Right atrium auricular region (tissue), 2 donors: ENCODE results near the gene TSR3. TPM values are rescaled to one million over a fixed set of nuclear protein-coding genes. Genes with fewer than 3 reads are reported as not detected.

Source experiments
- DNase-seq: peaks from one replicate; pipeline ENCODE4 v3.0.0-alpha.2; 2019; ENCODE audit warnings: low spot score
- H3K27ac ChIP-seq, 2 donors: fragments of 200-600 bp; sonication (generic); 1 replicate in 1 of 2; 2 replicates in 1 of 2; pipeline ENCODE4 v1.5.1; 2016 to 2019
- H3K27me3 ChIP-seq, 2 donors: fragments of 200-600 bp; sonication (generic); one replicate each; pipeline versions ENCODE4 v1.5.1 to v1.6.0; 2017 to 2019
- H3K36me3 ChIP-seq: fragments of 200-600 bp; sonication (generic); one replicate; pipeline ENCODE4 v1.5.1; 2016
- H3K4me1 ChIP-seq, 2 donors: fragments of 200-600 bp; sonication (generic); one replicate each; pipeline versions ENCODE4 v1.5.1 to v1.6.0; 2017 to 2019
- H3K4me3 ChIP-seq, 2 donors: fragments of 200-600 bp; sonication (generic); 1 replicate in 1 of 2; 2 replicates in 1 of 2; pipeline ENCODE4 v1.5.1; 2017 to 2019; ENCODE audit warnings: mild to moderate bottlenecking in 1 of 2, moderate library complexity in 1 of 2
- H3K9me3 ChIP-seq, 2 donors: fragments of 200-600 bp; sonication (generic); one replicate each; pipeline ENCODE4 v1.5.1; 2019
- CTCF ChIP-seq, 2 donors: fragments of 200-600 bp; sonication (generic); IDR thresholded peaks; one replicate each; pipeline ENCODE4 v1.5.1; 2019; ENCODE audit warnings: antibody characterized with exemption in 2 of 2
- total RNA-seq, 2 donors: library from RNA; depleted of rRNA; stranded (reverse); fragments of >200 nt; gene quantifications; one replicate each; pipeline ENCODE4 v1.1.0, GENCODE V29; 2016

TSR3 gene
- total RNA-seq, 2 donors from 2014 or later, result 72.8 to 73.7 TPM

- H3K27me3 ChIP-seq, result peaks cover 9 to 24% of the 10 kb centered on the region in 2 donors
- no peak overlapping the region for H3K27ac ChIP-seq
- DNase-seq, result no peak
- TF ChIP-seq CTCF (IDR thresholded peaks at IDR 0.05), result no peak
- no peaks in the 10 kb centered on the region for H3K36me3 ChIP-seq
- H3K4me1 ChIP-seq, result peaks cover 0 to 35% of the 10 kb centered on the region in 2 donors
- no peaks in the 10 kb centered on the region for H3K9me3 ChIP-seq
- no peak overlapping the region for H3K4me3 ChIP-seq
Observed at GRCh38 chr16:1335996-1336395, 15.7 kb downstream of the TSR3 start.

GRCh38 chr16:1335211-1335971 lies 16.3 kb downstream of the TSR3 start:
- Histone ChIP-seq H3K27me3 (peaks cover 9 to 24% of the 10 kb centered on the region in 2 donors), H3K4me3 (no peak overlapping the region), H3K4me1 (peaks cover 0 to 36% of the 10 kb centered on the region in 2 donors), H3K9me3 (peaks cover 0 to 3% of the 10 kb centered on the region in 2 donors), H3K27ac (no peak overlapping the region), H3K36me3 (no peaks in the 10 kb centered on the region)
- no peak for TF ChIP-seq CTCF (IDR thresholded peaks at IDR 0.05)
- DNase-seq, result no peak

- Histone ChIP-seq H3K9me3 (peaks cover 0 to 5% of the 10 kb centered on the region in 2 donors), H3K36me3 (no peaks in the 10 kb centered on the region), H3K4me3 (no peak overlapping the region), H3K4me1 (peaks cover 0 to 36% of the 10 kb centered on the region in 2 donors), H3K27me3 (peaks cover 9 to 24% of the 10 kb centered on the region in 2 donors), H3K27ac (no peak overlapping the region)
- DNase-seq, result no peak
- TF ChIP-seq CTCF (IDR thresholded peaks at IDR 0.05), result no peak
Observed at GRCh38 chr16:1334739-1335138, 16.9 kb downstream of the TSR3 start.

GRCh38 chr16:1333854-1334700 lies 17.6 kb downstream of the TSR3 start:
- no peaks in the 10 kb centered on the region for H3K36me3 ChIP-seq
- peaks cover 0 to 5% of the 10 kb centered on the region in 2 donors for H3K9me3 ChIP-seq
- peak overlapping the region; percentile 29 to 57 for H3K4me3 ChIP-seq
- DNase-seq, result no peak
- TF ChIP-seq CTCF (IDR thresholded peaks at IDR 0.05), result no peak
- H3K27me3 ChIP-seq, result peaks cover 9 to 24% of the 10 kb centered on the region in 2 donors
- H3K4me1 ChIP-seq, result peaks cover 0 to 36% of the 10 kb centered on the region in 2 donors
- H3K27ac ChIP-seq, result no peak overlapping the region

- TF ChIP-seq CTCF (IDR thresholded peaks at IDR 0.05), result no peak
- H3K27me3 ChIP-seq, result peaks cover 9 to 24% of the 10 kb centered on the region in 2 donors
- DNase-seq, result no peak
Observed at GRCh38 chr16:1333149-1333812, 18.4 kb downstream of the TSR3 start, which contains the start of gene BAIAP3. TSS of gene BAIAP3 (plus strand) at chr16:1333645. CDS start at chr16:1338550, 4,905 bp downstream.

More at GRCh38 chr16:1333149-1333812, 18.4 kb downstream of the TSR3 start, which contains the start of gene BAIAP3:
- Histone ChIP-seq H3K4me1 (peaks cover 0 to 36% of the 10 kb centered on the region in 2 donors), H3K36me3 (no peaks in the 10 kb centered on the region), H3K9me3 (peaks cover 0 to 5% of the 10 kb centered on the region in 2 donors), H3K27ac (no peak within 1 kb of the TSS), H3K4me3 (peak within 1 kb of the TSS; percentile 41 to 57)
